GM18505 (cell line): Measurements from ENCODE around the gene ACVR1C.

Experiments
- ATAC-seq: cut with Tn5 transposase; IDR thresholded peaks from one replicate; pipeline ENCODE4 v1.9.1; 2021; ENCODE audit not compliant: unreplicated experiment
- POLR2A ChIP-seq: IDR thresholded peaks from 4 replicates; pipeline ENCODE4 v1.6.1; 2011; ENCODE audit warnings: borderline replicate concordance; ENCODE audit not compliant: insufficient read depth, insufficient read length; ENCODE audit errors: extremely low read depth

ACVR1C gene

DNA sequence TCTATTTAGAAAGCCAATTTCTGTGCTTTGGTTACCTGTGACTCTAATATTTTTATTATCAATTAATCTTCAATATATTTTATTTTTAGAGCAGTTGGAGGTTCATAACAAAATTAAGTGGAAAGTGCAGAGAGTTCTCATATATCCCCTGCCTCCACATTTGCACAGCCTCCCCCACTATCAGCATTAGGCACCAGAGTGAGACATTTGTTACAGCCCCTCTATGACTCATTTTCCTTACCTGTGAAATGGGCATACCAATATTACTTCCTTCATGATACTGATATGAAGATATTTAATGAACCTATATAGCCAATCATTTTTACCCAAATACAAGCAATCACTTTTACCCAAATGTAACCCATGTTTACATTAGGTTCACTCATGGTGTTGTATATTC is 150.7 kb downstream of the ACVR1C start:
- no peak for ATAC-seq
- TF ChIP-seq POLR2A, result no peak

DNA sequence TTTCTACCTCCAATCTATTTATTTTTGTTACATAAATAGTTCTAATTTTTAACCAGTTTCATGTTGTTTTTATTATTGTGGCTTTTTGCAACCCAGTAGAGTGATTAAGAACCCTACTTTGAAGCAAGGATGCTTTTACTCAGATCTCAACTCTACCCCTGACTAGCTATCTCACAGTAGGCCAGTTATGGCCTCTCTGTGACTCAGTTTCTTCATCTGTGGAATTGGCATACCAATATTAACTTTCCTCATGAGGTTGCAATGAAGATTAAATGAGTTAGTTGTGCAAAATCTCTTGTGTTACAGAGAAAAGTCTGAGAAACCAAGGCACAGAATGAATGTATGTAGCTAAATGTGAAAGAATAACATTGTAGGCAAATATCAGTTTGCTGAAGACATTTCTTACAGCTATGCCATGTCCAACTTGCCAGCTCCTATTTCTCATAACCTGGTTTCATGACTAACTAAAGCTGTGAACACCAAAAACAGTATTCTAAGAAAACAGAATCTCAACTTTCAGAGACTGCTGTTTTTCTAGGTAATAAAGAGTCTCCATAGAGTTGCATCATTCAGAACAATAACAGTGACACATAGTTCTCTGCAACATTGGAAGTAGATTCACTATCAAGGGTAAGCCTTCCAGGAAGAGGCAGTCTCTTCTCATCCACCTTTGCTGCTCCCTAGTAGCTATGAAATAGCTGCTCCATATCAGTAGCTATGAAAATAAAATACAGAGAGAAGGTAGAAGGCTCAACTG is 151.5 kb downstream of the ACVR1C start:
- ATAC-seq, result no peak
- no peak for TF ChIP-seq POLR2A
